22Rv1 (cell line): Measurements from ENCODE around the gene LITAF.

ENCODE experiments used
- H3K27ac ChIP-seq: fragments of 450-650 bp; 2 replicates; pipeline ENCODE4 v1.5.1; 2017
- CTCF ChIP-seq: fragments of 450-650 bp; IDR thresholded peaks from 2 replicates; pipeline ENCODE4 v1.5.1; 2017; ENCODE audit warnings: mild to moderate bottlenecking
- ZFX ChIP-seq: fragments of 450-650 bp; IDR thresholded peaks from 2 replicates; pipeline ENCODE4 v1.6.1; 2017; ENCODE audit warnings: antibody characterized with exemption, borderline replicate concordance

Gene LITAF

GRCh38 chr16:11632455-11632939 is 45.8 kb upstream of the LITAF start:
- no peak for TF ChIP-seq ZFX
- TF ChIP-seq CTCF = no peak
- H3K27ac ChIP-seq = no peak overlapping the region

- TF ChIP-seq CTCF = no peak
- TF ChIP-seq ZFX = no peak
- H3K27ac ChIP-seq = no peak overlapping the region
Measured at GRCh38 chr16:11631214-11631613, 44.5 kb upstream of the LITAF start.

- TF ChIP-seq CTCF (no peak), ZFX (no peak)
- no peak overlapping the region for H3K27ac ChIP-seq
Measured at GRCh38 chr16:11630768-11631056, 44.0 kb upstream of the LITAF start.

GRCh38 chr16:11630046-11630767 is 43.5 kb upstream of the LITAF start:
- TF ChIP-seq ZFX = no peak
- TF ChIP-seq CTCF = no peak
- no peak overlapping the region for H3K27ac ChIP-seq

- H3K27ac ChIP-seq = no peak overlapping the region
- no peak for TF ChIP-seq ZFX
- TF ChIP-seq CTCF = no peak
Measured at GRCh38 chr16:11629071-11630030, 42.6 kb upstream of the LITAF start.

- TF ChIP-seq CTCF (no peak), ZFX (no peak)
- H3K27ac ChIP-seq = no peak overlapping the region
Measured at GRCh38 chr16:11627822-11628457, 41.2 kb upstream of the LITAF start.
